Measurements from ENCODE around the gene ELOVL7. TPM values are rescaled to one million over a fixed set of nuclear protein-coding genes. Genes with fewer than 3 reads are reported as not detected.

ELOVL7 gene
- total and polyA plus RNA-seq, 10 of the 15 experiments (the other 5 are each of a cell fraction or from before 2014, with no cell fraction given), result 0.26 to 1.2 (median 0.92) TPM

DNA sequence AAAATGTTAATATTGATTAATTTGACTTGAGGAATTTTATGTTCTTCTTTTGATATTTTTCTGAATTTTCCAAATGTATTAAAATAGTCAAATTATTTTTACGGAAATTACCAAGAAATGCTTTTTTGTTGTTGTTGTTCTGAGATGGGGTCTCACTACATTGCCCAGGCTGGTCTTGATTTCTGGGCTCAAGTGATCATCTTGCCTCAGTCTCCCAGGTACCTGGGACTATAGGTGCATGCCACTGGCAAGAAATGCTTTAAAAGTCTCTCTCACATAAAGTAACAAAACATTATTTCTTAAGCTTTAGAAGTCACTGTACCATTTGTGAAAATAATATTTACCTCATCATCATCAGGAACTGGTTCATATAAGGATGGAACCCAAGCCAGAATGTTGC lies 43.0 kb upstream of the ELOVL7 start:
- Histone ChIP-seq H3K9ac (ENCODE audit: control insufficient read depth, insufficient read depth, low read length) (no peak overlapping the region), H2AFZ (ENCODE audit: control insufficient read depth, low read depth, low read length) (no peak overlapping the region), H3K36me3 (ENCODE audit: control insufficient read depth in 2 of 2, insufficient read depth in 2 of 2, low read length in 1 of 2) (no peaks in the 10 kb centered on the region), H3K4me2 (ENCODE audit: control insufficient read depth, insufficient read depth) (no peak overlapping the region), H3K4me3 (no peak overlapping the region), H3K79me2 (ENCODE audit: control insufficient read depth, insufficient read depth, low read length) (no peaks in the 10 kb centered on the region), H4K20me1 (ENCODE audit: control insufficient read depth, insufficient read depth) (no peaks in the 10 kb centered on the region), H3K4me1 (ENCODE audit: control insufficient read depth, insufficient read depth, low read length) (no peaks in the 10 kb centered on the region), H3K27me3 (replicated peaks in 1 of 2; ENCODE audit: control insufficient read depth in 2 of 2, insufficient read depth in 2 of 2, low read length in 1 of 2) (no peaks in the 10 kb centered on the region), H3K9me3 (replicated peaks; ENCODE audit: control insufficient read depth, insufficient read depth, low read length) (no peaks in the 10 kb centered on the region), H3K27ac (ENCODE audit: control insufficient read depth, insufficient read depth) (no peak overlapping the region)
- no TSS peak for BruUV-seq (replicated peaks)
- CTCF ChIA-PET, result interaction anchor here (0.9 to 1.2 kb wide), 2 partner anchors 16 to 210 kb away, joined by 3 read pairs; no protein-coding TSS in a partner anchor
- 85% methylated on average over 1 of the region's 1 CpG for WGBS (ENCODE audit: insufficient coverage, insufficient replicate concordance, low lambda C conversion rate, missing lambda C conversion rate)
- DNase-seq (ENCODE audit: low read depth, low spot score) (no peak), ATAC-seq (no peak), FAIRE-seq (no peak)
- in situ Hi-C loops (cut with MboI), result no loop called here
- RAD21 ChIA-PET (ENCODE audit: unreplicated experiment), result interaction anchor here (1.4 kb wide), 1 partner anchor 208 kb away, joined by 3 read pairs; no protein-coding TSS in a partner anchor
- POLR2A ChIA-PET, result no interaction called here
- SMC1A ChIA-PET (ENCODE audit: uncharacterized antibody, unreplicated experiment), result no interaction called here
- intact Hi-C loops (cut with micrococcal nuclease; ENCODE audit: unreplicated experiment), result no loop called here
- TF ChIP-seq, protein P1, sequence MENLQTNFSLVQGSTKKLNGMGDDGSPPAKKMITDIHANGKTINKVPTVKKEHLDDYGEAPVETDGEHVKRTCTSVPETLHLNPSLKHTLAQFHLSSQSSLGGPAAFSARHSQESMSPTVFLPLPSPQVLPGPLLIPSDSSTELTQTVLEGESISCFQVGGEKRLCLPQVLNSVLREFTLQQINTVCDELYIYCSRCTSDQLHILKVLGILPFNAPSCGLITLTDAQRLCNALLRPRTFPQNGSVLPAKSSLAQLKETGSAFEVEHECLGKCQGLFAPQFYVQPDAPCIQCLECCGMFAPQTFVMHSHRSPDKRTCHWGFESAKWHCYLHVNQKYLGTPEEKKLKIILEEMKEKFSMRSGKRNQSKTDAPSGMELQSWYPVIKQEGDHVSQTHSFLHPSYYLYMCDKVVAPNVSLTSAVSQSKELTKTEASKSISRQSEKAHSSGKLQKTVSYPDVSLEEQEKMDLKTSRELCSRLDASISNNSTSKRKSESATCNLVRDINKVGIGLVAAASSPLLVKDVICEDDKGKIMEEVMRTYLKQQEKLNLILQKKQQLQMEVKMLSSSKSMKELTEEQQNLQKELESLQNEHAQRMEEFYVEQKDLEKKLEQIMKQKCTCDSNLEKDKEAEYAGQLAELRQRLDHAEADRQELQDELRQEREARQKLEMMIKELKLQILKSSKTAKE (IDR thresholded peaks at IDR 0.05; ENCODE audit: low read depth, poor library complexity, severe bottlenecking), result no peak
- no peak for TF ChIP-seq POLR2A (IDR thresholded peaks at IDR 0.05; ENCODE audit: low read depth, low read length)
- no peak for TF ChIP-seq RELA (IDR thresholded peaks at IDR 0.05; ENCODE audit: borderline replicate concordance, partially characterized antibody)
- TF ChIP-seq, protein P2, sequence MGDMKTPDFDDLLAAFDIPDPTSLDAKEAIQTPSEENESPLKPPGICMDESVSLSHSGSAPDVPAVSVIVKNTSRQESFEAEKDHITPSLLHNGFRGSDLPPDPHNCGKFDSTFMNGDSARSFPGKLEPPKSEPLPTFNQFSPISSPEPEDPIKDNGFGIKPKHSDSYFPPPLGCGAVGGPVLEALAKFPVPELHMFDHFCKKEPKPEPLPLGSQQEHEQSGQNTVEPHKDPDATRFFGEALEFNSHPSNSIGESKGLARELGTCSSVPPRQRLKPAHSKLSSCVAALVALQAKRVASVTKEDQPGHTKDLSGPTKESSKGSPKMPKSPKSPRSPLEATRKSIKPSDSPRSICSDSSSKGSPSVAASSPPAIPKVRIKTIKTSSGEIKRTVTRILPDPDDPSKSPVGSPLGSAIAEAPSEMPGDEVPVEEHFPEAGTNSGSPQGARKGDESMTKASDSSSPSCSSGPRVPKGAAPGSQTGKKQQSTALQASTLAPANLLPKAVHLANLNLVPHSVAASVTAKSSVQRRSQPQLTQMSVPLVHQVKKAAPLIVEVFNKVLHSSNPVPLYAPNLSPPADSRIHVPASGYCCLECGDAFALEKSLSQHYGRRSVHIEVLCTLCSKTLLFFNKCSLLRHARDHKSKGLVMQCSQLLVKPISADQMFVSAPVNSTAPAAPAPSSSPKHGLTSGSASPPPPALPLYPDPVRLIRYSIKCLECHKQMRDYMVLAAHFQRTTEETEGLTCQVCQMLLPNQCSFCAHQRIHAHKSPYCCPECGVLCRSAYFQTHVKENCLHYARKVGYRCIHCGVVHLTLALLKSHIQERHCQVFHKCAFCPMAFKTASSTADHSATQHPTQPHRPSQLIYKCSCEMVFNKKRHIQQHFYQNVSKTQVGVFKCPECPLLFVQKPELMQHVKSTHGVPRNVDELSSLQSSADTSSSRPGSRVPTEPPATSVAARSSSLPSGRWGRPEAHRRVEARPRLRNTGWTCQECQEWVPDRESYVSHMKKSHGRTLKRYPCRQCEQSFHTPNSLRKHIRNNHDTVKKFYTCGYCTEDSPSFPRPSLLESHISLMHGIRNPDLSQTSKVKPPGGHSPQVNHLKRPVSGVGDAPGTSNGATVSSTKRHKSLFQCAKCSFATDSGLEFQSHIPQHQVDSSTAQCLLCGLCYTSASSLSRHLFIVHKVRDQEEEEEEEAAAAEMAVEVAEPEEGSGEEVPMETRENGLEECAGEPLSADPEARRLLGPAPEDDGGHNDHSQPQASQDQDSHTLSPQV (IDR thresholded peaks at IDR 0.05), result no peak
- no peak for TF ChIP-seq HDGF (IDR thresholded peaks at IDR 0.05)
- TF ChIP-seq, protein P3, sequence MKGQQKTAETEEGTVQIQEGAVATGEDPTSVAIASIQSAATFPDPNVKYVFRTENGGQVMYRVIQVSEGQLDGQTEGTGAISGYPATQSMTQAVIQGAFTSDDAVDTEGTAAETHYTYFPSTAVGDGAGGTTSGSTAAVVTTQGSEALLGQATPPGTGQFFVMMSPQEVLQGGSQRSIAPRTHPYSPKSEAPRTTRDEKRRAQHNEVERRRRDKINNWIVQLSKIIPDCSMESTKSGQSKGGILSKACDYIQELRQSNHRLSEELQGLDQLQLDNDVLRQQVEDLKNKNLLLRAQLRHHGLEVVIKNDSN (IDR thresholded peaks at IDR 0.05; ENCODE audit: borderline replicate concordance, extremely low read length, insufficient read depth, low read depth, low read length), result no peak
- no peak for TF ChIP-seq NFYA (IDR thresholded peaks at IDR 0.05; ENCODE audit: borderline replicate concordance, low read depth, low read length)
- TF ChIP-seq NRF1 (conservative IDR thresholded peaks at IDR 0.05; ENCODE audit: low read depth, low read length), result no peak
- no peak for TF ChIP-seq NFXL1 (IDR thresholded peaks at IDR 0.05; ENCODE audit: borderline replicate concordance)
- no peak for TF ChIP-seq ZBED1 (IDR thresholded peaks at IDR 0.05; ENCODE audit: borderline replicate concordance)
- TF ChIP-seq POLR2AphosphoS5 (IDR thresholded peaks at IDR 0.05; ENCODE audit: low read length), result no peak
- TF ChIP-seq CEBPB (IDR thresholded peaks at IDR 0.05; ENCODE audit: borderline replicate concordance in 1 of 2, low read depth in 2 of 2, low read length in 2 of 2), result no peak
- TF ChIP-seq, protein P4, sequence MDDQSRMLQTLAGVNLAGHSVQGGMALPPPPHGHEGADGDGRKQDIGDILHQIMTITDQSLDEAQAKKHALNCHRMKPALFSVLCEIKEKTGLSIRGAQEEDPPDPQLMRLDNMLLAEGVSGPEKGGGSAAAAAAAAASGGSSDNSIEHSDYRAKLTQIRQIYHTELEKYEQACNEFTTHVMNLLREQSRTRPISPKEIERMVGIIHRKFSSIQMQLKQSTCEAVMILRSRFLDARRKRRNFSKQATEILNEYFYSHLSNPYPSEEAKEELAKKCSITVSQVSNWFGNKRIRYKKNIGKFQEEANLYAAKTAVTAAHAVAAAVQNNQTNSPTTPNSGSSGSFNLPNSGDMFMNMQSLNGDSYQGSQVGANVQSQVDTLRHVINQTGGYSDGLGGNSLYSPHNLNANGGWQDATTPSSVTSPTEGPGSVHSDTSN (IDR thresholded peaks at IDR 0.05; ENCODE audit: insufficient replicate concordance, low read depth, low read length), result no peak
- no peak for TF ChIP-seq RAD21 (IDR thresholded peaks at IDR 0.05; ENCODE audit: insufficient read depth, low read depth, low read length)
- no peak for TF ChIP-seq YY1 (IDR thresholded peaks at IDR 0.05; ENCODE audit: low read depth, low read length)
- no peak for TF ChIP-seq SUPT20H (IDR thresholded peaks at IDR 0.05; ENCODE audit: borderline replicate concordance, control insufficient read depth, low read depth, low read length)
- TF ChIP-seq CHD2 (IDR thresholded peaks at IDR 0.05; ENCODE audit: borderline replicate concordance, low read depth, low read length), result no peak
